AG04450 (cell line): ENCODE data around the gene ING3. TPM values are rescaled to one million over a fixed set of nuclear protein-coding genes. Genes with fewer than 3 reads are reported as not detected.
A peak's percentile ranks its signal among the peaks of the same experiment; 100 is the strongest.

ENCODE experiments used
- CTCF ChIA-PET: fragments of 300-600, 350-600 bp; formaldehyde crosslinking; extraction: SDS; loops from one replicate; lab custom pipeline; 2022; ENCODE audit warnings: antibody characterized with exemption, inconsistent platforms; lab: Charles Lee
- POLR2A ChIA-PET: fragments of 350-600 bp; formaldehyde crosslinking; extraction: SDS; loops from one replicate; lab custom pipeline; 2021; ENCODE audit warnings: antibody characterized with exemption, inconsistent platforms; lab: Yijun Ruan, JAX
- DNase-seq: peaks from one replicate; pipeline ENCODE4 v3.0.0-alpha.2; 2011; ENCODE audit warnings: low read depth, low spot score
- H3K27ac ChIP-seq: one replicate; pipeline ENCODE4 v1.5.1; 2012; ENCODE audit warnings: low read depth, low read length, control low read depth
- H3K27me3 ChIP-seq: one replicate; pipeline ENCODE4 v1.6.0; 2012; ENCODE audit warnings: low read length; ENCODE audit not compliant: control insufficient read depth, insufficient read depth
- H3K4me3 ChIP-seq: 2 replicates; pipeline ENCODE4 v1.5.1; 2011; ENCODE audit warnings: mild to moderate bottlenecking, low read depth, low read length, control low read depth
- H3K9me3 ChIP-seq: 2 replicates; pipeline ENCODE4 v1.5.1; 2012; ENCODE audit warnings: low read length; ENCODE audit not compliant: control insufficient read depth, insufficient read depth
- polyA plus RNA-seq: library from polyadenylated mRNA; depleted of rRNA; stranded (reverse); fragments of >200 nt; gene quantifications from 2 replicates; pipeline ENCODE4 v1.2.3, GENCODE V29; 2011
- TF ChIP-seq, protein P1 (sequence below): IDR thresholded peaks from 2 replicates; pipeline ENCODE4 v1.5.1; 2011; ENCODE audit warnings: low read depth, low read length, control low read depth, inconsistent platforms

ING3 gene
- polyA plus RNA-seq, 1 experiment: 14.5 TPM

DNA sequence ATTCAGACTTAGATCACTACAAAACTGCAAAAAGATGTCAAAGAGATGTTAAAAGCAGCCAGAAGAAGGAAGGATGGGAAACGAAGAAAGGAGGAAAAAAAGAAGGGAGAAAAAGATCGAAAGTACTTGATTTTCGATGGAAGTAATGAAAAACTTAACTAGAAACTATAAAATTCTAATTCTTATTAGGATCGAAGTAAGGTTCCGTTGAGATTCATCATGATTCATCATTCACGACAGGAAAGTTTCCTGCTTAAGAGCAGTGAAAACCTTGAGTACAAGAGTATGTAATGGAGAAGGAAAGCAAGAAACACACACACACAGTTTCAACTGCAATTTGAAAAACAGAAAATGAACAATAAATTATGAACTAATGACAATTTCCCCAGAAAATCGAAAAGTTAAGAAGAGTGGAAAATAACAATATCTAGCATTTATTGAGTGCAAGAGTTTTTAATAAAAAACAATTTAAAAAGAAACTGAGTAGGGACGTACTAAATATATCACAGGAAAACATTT, 1.1 kb upstream of the ING3 start:
- no peak for DNase-seq
- Histone ChIP-seq H3K9me3 (no peaks in the 10 kb centered on the region), H3K27me3 (no peaks in the 10 kb centered on the region), H3K4me3 (no peak overlapping the region; the same call in 1 of the 2 replicates), H3K27ac (no peak overlapping the region)
- POLR2A ChIA-PET: no interaction called here
- TF ChIP-seq, protein P1, sequence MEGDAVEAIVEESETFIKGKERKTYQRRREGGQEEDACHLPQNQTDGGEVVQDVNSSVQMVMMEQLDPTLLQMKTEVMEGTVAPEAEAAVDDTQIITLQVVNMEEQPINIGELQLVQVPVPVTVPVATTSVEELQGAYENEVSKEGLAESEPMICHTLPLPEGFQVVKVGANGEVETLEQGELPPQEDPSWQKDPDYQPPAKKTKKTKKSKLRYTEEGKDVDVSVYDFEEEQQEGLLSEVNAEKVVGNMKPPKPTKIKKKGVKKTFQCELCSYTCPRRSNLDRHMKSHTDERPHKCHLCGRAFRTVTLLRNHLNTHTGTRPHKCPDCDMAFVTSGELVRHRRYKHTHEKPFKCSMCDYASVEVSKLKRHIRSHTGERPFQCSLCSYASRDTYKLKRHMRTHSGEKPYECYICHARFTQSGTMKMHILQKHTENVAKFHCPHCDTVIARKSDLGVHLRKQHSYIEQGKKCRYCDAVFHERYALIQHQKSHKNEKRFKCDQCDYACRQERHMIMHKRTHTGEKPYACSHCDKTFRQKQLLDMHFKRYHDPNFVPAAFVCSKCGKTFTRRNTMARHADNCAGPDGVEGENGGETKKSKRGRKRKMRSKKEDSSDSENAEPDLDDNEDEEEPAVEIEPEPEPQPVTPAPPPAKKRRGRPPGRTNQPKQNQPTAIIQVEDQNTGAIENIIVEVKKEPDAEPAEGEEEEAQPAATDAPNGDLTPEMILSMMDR: no peak
- CTCF ChIA-PET: no interaction called here

DNA sequence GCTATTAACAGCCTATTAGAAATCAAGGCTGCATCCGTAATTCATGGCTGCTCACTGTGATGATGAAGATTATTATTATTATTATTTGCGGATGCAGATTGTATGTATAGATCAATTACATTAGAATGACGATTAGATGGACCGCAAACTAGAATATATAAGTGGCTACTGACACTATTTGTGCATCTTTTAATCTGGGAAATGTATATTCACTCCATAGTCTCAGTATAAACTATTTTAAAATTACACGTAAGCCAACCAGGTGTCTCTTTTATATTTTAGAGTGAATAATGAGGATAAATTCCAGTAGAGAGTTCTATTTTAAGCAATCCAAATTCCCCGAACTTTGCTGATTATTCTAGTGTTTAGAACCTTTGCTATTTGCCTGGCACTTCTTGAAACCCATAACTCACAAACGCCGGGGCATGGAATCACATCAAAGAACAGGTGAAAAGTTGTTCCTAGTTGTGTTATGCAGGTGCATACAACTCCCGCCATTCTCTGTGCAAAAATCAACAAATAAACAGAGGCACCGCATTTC, 509 bp upstream of the ING3 start:
- Histone ChIP-seq H3K27ac (no peak overlapping the region), H3K9me3 (no peaks in the 10 kb centered on the region), H3K4me3 (peak overlapping the region; percentile 69), H3K27me3 (no peaks in the 10 kb centered on the region)
- TF ChIP-seq, protein P1: no peak
- CTCF ChIA-PET: interaction anchor here (0.7 to 2.1 kb wide), 3 partner anchors 37 to 158 kb away, joined by 3 to 10 read pairs (median 8); no protein-coding TSS in a partner anchor
- DNase-seq: no peak
- POLR2A ChIA-PET: interaction anchor here (0.6 to 1.5 kb wide), 22 partner anchors 12 to 878 kb away, joined by 3 to 17 read pairs (median 4); partner anchors contain the start of gene FAM3C

DNA sequence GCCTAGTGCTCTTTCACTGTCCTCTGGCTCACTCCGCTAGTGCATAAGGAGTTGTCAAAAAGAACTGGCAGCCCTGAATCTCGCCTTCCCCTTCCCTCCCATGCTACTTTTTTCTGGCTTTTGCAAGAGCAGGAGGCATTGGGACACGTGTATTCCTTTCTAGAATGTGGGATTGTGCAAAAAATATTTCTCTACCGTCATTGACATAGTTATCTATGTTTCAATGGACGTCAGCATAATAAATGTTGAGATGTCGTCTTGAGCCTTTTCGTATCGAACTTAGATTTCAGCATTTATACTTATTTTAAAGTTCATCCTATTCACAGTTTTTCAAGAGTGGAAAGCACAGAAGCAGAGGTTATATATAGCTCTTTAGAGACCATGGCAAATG, 727 bp downstream of the ING3 start:
- DNase-seq: no peak
- Histone ChIP-seq H3K9me3 (no peaks in the 10 kb centered on the region), H3K27me3 (no peaks in the 10 kb centered on the region), H3K4me3 (peak overlapping the region; percentile 89), H3K27ac (no peak overlapping the region)
- ChIA-PET POLR2A (interaction anchor here (1.0 to 1.5 kb wide), 4 partner anchors 28 to 133 kb away, joined by 4 to 17 read pairs (median 6); no protein-coding TSS in a partner anchor), CTCF (interaction anchor here (0.9 to 2.1 kb wide), 5 partner anchors 37 to 159 kb away, joined by 3 to 10 read pairs (median 3); no protein-coding TSS in a partner anchor)
- TF ChIP-seq, protein P1: no peak

DNA sequence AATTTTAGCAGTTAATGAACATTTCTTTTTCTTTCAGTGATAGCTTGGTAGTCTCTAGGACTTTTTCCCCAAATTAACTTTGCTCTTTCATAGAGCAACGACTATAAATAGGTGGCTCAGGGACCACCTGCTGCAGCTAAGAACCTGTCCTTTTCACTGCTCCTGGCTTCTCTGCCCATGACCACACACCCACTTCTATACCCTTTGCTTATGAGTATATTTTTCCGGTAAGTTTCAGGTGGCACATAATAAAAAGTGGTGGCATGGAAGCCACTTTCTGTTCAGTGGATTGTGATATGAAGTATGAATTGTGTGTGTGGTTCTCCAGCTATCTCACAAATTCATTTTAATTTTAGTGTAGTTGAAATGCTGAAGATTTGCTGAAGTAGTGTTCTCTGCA, 1.2 kb downstream of the ING3 start:
- no peaks in the 10 kb centered on the region for H3K9me3 ChIP-seq
- ChIA-PET CTCF (interaction anchor here (0.9 to 2.4 kb wide), 6 partner anchors 35 to 160 kb away, joined by 3 to 10 read pairs (median 4); no protein-coding TSS in a partner anchor), POLR2A (no interaction called here)
- H3K4me3 ChIP-seq: peak overlapping the region; percentile 89
- DNase-seq: no peak
- H3K27ac ChIP-seq: no peak overlapping the region
- H3K27me3 ChIP-seq: no peaks in the 10 kb centered on the region
- TF ChIP-seq, protein P1: no peak

DNA sequence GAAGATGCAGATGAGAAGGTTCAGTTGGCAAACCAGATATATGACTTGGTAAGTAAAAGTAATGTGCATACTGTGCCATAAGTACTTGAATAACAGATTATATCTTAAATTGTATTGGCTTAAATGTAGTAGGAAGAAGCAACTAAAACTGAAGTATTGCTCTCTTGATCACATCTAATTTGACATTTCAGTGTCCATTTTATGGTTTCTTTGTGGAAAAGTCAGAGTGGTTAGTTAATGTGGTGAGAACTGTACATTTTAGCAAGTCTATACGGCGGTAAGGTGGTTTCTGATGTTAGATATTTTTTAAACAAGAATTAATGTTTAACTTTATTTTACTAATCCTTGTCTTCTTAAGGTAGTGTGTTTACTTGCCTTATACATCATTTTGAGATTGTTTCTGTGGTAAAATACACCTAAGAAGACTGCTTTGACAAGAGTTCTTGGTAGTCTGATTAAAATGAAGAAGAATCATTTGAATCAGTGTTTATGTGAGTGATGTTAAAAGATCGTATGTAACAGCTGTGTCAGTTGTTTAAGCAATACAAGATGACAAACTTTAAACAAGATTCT, 5.1 kb downstream of the ING3 start:
- POLR2A ChIA-PET: no interaction called here
- no peaks in the 10 kb centered on the region for H3K27me3 ChIP-seq
- no peaks in the 10 kb centered on the region for H3K9me3 ChIP-seq
- DNase-seq: no peak
- no peak overlapping the region for H3K4me3 ChIP-seq
- CTCF ChIA-PET: no interaction called here
- H3K27ac ChIP-seq: no peak overlapping the region
- TF ChIP-seq, protein P1: no peak
